Activated naive CD8-positive, alpha-beta T cell treated with anti-CD3 and anti-CD28 coated beads, Interleukin-2, amount 50 U/mL, for 16 hours (primary cell): ENCODE results near the gene NANS.
A peak's percentile ranks its signal among the peaks of the same experiment; 100 is the strongest.
"Not testable (repeated sequence)": the region's sequence is repeated elsewhere in the genome, so short reads cannot be mapped to it uniquely, and the experiment has no call there.

Source experiments
- DNase-seq: peaks from one replicate; pipeline ENCODE4 v3.0.0-alpha.2; 2020; ENCODE audit warnings: low read depth, low spot score

NANS gene

GRCh38 chr9:98100456-98100855 lies 43.9 kb downstream of the NANS start:
- DNase-seq = no peak

- DNase-seq = no peak
Observed at GRCh38 chr9:98101416-98101815, 44.9 kb downstream of the NANS start.

GRCh38 chr9:98101868-98102273 lies 45.3 kb downstream of the NANS start:
- DNase-seq = peak; percentile 54

- no peak for DNase-seq
Observed at GRCh38 chr9:98104445-98104881, 47.9 kb downstream of the NANS start.

DNA sequence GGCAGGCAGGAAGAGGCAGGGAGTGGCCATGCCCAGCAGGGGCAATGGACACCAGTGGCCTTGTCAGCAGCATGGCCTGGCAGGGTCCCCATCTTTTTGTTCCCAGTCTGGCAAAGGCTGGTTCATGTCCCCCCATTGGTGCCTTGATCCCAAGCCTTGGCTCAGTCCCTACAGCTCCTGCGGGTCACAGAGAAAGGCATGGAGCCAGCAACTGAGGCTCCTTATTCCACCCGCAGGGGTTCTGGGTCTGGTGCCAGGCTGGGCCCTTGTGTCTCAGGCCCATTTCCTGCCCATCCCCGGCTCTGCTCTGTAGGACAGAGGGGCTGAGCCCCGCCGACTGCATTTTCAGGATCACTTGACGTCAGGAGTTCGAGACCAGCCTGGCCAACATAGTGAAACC lies 48.5 kb downstream of the NANS start:
- no peak for DNase-seq

GRCh38 chr9:98107926-98108325 lies 51.4 kb downstream of the NANS start:
- no peak for DNase-seq

- no peak for DNase-seq
Observed at GRCh38 chr9:98108531-98109031, 52.0 kb downstream of the NANS start.

GRCh38 chr9:98109052-98109451 lies 52.5 kb downstream of the NANS start:
- no peak for DNase-seq

DNA sequence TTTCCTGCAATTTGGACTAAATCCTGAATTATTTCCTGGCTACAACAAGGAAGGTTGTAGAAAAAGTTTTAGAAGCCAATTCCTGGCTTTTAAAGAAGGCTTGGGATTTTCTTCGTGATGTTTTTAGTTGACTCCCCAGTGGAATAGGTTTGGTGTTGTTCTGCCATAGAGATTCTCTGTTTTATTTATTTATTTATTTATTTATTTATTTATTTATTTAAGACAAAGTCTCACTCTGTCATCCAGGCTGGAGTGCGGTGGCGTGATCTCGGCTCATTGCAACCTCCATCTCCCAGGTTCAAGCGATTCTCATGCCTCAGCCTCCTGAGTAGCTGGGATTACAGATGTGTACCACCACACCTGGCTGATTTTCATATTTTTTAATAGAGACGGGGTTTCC lies 60.6 kb downstream of the NANS start:
- DNase-seq = not testable (repeated sequence)

DNA sequence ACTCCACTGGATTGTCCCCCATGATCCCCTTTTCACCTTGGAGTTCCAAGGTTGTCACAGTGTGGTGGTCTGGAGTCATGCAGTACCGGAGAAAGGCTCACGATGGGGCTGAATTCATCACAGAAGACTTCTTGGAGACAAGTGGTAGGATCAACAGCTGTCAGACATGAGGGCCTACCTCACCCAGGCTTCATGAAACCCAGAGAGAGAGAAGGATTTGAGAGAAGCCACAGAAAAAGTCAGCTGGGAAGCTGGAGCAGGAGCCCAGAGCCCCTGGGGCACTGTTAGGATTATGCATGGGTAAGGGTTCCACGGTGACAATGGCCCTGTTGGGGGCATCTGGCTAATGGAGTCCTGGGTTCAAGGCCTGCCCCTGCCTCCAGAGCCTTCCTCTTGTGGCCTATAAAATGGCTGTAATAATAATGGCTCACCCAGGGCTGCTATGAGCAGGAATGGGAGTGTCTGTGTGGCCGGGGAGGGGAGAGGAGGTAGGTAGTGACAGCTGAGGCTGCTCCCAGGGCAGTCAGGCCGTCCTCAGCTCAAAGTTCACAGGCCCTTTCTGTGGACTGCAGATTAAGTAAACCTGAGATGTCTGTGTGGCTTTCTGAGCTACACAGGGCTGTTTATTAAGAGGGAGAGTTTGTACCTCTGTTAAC lies 61.6 kb downstream of the NANS start:
- DNase-seq = no peak

GRCh38 chr9:98118640-98119601 lies 62.4 kb downstream of the NANS start, which contains the start of gene TRIM14:
TSS of gene TRIM14 (minus strand) at chr9:98119222. CDS start at chr9:98119188, 34 bp downstream.
- DNase-seq = no peak

- DNase-seq = no peak
Observed at GRCh38 chr9:98120476-98120875, 63.9 kb downstream of the NANS start.

GRCh38 chr9:98121058-98121457 lies 64.5 kb downstream of the NANS start:
- DNase-seq = no peak

- DNase-seq = not testable (repeated sequence)
Observed at GRCh38 chr9:98124091-98124490, 67.6 kb downstream of the NANS start.

- DNase-seq = no peak
Observed at GRCh38 chr9:98124637-98125426, 68.3 kb downstream of the NANS start.

DNA sequence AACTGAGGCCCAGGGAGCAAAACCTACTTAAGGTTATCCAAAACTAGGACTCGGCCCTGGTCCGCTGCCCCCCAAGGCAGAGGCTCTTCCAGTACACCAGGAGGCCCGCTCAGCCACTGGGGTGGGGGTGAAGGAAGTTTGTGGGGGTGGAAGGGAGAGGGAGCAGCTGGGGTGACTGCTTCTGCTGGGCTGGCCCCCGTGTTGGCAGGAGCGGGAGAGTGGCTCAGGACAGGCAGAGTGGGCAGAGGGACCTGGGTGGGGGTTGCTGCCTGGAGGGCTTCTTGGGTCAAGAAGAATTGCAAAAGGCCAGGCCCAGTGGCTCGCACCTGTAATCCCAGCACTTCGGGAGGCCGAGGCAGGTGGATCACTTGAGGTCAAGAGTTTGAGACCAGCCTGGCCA lies 70.7 kb downstream of the NANS start:
- no peak for DNase-seq

GRCh38 chr9:98128316-98128715 lies 71.8 kb downstream of the NANS start:
- DNase-seq = no peak

- DNase-seq = no peak
Observed at GRCh38 chr9:98129451-98129881, 72.9 kb downstream of the NANS start.

DNA sequence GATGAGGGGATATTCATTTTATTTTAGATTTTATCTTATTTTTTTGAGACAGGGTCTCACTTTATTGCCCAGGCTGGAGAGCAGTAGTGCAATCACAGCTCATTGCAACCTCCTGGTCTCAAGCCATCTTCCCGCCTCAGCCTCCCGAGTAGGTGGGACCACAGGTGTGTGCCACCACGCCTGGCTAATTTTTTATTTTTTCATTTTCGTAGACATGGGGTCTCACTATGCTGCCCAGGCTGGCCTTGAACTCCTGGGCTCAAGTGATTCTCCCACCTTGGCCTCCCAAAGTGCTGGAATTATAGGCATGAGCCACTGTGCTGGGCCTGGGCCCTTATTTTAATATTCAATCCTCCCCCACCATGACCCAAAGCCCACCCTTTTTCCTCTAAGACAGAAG lies 73.5 kb downstream of the NANS start:
- not testable (repeated sequence) for DNase-seq

- DNase-seq = no peak
Observed at GRCh38 chr9:98130576-98131228, 74.2 kb downstream of the NANS start.

DNA sequence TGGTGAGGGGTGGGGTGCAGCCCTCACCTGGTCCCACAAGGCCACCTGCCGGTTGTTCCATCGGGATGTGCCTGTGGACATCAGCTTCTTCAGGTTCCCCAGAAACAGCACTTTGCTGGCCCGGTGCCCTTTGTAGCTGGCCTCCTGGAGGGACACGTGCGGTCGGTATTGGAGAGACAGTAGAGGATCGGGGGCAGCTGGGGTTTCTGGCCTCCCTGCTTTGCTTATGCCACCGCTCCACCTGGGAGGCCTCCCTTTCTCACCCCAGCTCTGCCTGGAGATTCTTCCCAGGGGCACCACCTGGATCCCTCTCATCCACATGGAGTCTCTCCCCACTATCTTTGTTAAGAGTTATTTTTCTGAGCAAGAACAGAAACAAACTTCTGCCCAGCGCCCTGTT lies 75.6 kb downstream of the NANS start:
- no peak for DNase-seq
